ENCODE measurements around the gene RAB10. TPM values are rescaled to one million over a fixed set of nuclear protein-coding genes. Genes with fewer than 3 reads are reported as not detected.

RAB10 gene
- total RNA-seq, 2 donors from 2014 or later: 70.9 to 86.7 TPM

DNA sequence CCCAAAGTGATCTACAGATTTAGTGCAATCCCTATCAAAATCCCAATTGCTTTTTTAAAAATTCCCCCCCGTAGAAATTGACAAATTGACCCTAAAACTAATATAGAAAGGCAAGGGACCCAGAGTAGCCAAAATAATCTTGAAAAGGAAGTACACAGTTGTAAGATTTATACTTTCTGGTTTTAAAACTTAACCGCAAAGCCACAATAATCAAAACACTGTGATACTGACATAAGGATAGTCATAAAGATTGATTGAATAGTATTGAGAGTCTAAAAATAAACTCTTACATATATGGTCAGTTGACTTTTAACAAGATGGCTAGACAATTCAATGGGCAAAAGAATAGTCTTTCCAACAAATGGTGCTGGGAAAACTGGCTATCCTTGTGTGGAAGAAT, 80.3 kb downstream of the RAB10 start:
- H3K36me3 ChIP-seq: peaks cover 8% of the 10 kb centered on the region
- H3K9me3 ChIP-seq: no peaks in the 10 kb centered on the region
- H3K27ac ChIP-seq: no peak overlapping the region
- TF ChIP-seq, protein P1, sequence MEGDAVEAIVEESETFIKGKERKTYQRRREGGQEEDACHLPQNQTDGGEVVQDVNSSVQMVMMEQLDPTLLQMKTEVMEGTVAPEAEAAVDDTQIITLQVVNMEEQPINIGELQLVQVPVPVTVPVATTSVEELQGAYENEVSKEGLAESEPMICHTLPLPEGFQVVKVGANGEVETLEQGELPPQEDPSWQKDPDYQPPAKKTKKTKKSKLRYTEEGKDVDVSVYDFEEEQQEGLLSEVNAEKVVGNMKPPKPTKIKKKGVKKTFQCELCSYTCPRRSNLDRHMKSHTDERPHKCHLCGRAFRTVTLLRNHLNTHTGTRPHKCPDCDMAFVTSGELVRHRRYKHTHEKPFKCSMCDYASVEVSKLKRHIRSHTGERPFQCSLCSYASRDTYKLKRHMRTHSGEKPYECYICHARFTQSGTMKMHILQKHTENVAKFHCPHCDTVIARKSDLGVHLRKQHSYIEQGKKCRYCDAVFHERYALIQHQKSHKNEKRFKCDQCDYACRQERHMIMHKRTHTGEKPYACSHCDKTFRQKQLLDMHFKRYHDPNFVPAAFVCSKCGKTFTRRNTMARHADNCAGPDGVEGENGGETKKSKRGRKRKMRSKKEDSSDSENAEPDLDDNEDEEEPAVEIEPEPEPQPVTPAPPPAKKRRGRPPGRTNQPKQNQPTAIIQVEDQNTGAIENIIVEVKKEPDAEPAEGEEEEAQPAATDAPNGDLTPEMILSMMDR (IDR thresholded peaks at IDR 0.05): no peak
- no peak overlapping the region for H3K4me3 ChIP-seq
- DNase-seq (ENCODE audit: low spot score): no peak
- no peaks in the 10 kb centered on the region for H3K27me3 ChIP-seq
- H3K4me1 ChIP-seq: peaks cover 0 to 9% of the 10 kb centered on the region in 2 donors

DNA sequence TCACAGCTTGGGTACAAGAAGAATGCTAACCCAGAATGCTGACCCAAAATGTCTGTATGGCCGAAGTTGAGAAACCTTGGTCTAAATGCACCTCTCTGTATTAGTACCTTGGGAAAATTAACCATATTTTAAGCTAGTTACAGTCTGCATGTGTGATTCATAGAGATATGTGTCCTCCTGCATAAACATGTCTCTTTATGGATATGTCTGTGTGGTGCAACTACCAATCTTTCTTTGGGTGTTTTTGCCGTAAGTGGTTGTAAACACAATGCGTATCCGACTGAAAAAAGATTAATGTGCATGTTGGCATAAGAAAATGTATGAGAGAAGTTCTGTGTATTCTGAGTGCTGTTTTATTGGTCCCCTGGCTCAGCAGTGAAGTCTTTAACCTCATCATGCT, 84.8 kb downstream of the RAB10 start:
- Histone ChIP-seq H3K36me3 (no peaks in the 10 kb centered on the region), H3K27me3 (no peaks in the 10 kb centered on the region), H3K27ac (peak overlapping the region in 1 of 2 donors; percentile 75), H3K4me1 (peaks cover 0 to 33% of the 10 kb centered on the region in 2 donors), H3K4me3 (no peak overlapping the region), H3K9me3 (no peaks in the 10 kb centered on the region)
- DNase-seq (ENCODE audit: low spot score): no peak
- TF ChIP-seq, protein P1 (IDR thresholded peaks at IDR 0.05): no peak

DNA sequence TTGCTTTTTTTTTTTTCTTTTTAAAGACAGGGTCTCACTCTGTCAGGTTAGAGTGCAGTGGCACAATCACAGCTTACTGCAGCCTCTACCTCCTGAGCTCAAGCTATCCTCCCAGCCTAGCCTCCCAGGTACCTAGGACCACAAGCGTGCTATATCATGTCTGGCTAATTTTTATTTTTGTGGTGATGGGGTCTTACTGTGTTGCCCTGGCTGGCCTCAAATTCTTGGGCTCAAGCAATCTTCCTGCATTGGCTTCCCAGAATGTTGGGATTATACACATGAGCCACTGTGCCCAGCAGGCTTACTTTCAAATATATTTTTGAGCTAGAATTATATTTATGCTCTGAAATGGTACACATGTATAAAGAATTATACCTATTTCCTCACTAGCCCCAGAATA, 85.6 kb downstream of the RAB10 start:
- no peaks in the 10 kb centered on the region for H3K27me3 ChIP-seq
- no peak overlapping the region for H3K4me3 ChIP-seq
- peak overlapping the region; percentile 61 to 75 for H3K27ac ChIP-seq
- H3K36me3 ChIP-seq: no peaks in the 10 kb centered on the region
- DNase-seq (ENCODE audit: low spot score): no peak
- TF ChIP-seq, protein P1 (IDR thresholded peaks at IDR 0.05): no peak
- H3K4me1 ChIP-seq: peaks cover 0 to 33% of the 10 kb centered on the region in 2 donors
- H3K9me3 ChIP-seq: no peaks in the 10 kb centered on the region

DNA sequence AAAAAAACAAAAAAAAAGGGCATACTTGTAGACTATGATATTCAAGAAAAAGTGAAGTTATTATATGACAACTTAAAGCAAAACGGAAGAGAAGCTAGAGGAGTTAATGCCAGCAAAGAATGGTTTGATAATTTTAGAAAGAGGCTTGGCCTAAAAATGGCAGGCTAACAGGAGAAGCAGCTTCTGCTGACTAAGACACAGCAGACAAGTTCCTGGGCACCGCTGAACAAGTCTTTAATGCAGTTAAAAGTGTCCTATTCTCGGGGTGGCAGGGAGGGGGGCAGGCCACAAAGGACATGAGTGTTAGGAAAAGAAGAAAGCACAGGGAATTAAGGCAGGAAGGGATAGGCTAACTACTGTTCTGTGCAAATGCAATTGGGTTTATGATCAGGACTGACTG, 88.7 kb downstream of the RAB10 start:
- H3K9me3 ChIP-seq: no peaks in the 10 kb centered on the region
- TF ChIP-seq, protein P1 (IDR thresholded peaks at IDR 0.05): no peak
- peaks cover 0 to 46% of the 10 kb centered on the region in 2 donors for H3K4me1 ChIP-seq

DNA sequence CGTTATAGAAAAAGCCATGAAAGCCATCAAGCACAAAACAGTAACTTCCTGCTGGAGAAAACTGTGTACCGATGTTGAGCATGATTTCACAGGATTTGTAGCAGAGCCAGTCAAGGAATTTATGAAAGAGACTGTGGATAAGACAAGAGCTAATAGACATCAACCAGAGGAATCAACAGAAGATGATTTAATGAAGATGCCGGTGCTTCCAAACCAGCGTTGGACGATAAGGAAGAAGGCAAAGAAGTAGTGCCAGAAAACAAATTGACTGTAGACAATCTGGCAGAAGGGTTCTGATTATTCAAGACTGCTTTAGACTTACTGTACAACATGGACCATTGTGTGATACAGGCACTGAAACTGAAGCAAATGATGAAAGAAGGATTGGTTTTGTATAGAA, 89.5 kb downstream of the RAB10 start:
- Histone ChIP-seq H3K27ac (peak overlapping the region; percentile 65 to 75), H3K4me3 (no peak overlapping the region), H3K9me3 (no peaks in the 10 kb centered on the region), H3K27me3 (no peaks in the 10 kb centered on the region), H3K36me3 (peaks cover 5% of the 10 kb centered on the region), H3K4me1 (peaks cover 0 to 43% of the 10 kb centered on the region in 2 donors)
- TF ChIP-seq, protein P1 (IDR thresholded peaks at IDR 0.05): no peak
- no peak for DNase-seq (ENCODE audit: low spot score)

More for the DNA sequence above, 88.7 kb downstream of the RAB10 start:
- Histone ChIP-seq H3K36me3 (no peaks in the 10 kb centered on the region), H3K4me3 (no peak overlapping the region), H3K27me3 (no peaks in the 10 kb centered on the region), H3K27ac (peak overlapping the region; percentile 65 to 75)
- DNase-seq (ENCODE audit: low spot score): no peak

DNA sequence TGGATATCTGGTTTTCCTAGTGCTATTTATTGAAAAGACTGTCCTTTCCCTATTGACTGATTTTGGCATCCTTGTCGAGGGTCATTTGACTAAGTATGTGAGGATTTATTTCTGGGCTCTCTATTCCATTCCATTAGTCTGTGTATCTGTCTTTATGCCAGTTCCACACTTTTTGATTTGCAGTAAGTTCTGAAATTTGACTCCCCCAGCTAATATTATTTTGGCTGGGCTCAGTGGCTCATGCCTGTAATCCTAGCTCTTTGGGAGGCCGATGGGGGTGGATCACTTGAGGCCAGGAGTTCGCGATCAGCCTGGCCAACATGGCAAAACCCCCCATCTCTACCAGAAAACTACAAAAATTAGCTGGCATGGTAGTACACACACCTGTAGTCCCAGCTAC, 92.2 kb downstream of the RAB10 start:
- no peak for DNase-seq (ENCODE audit: low spot score)
- Histone ChIP-seq H3K9me3 (no peaks in the 10 kb centered on the region), H3K36me3 (peaks cover 9% of the 10 kb centered on the region), H3K27me3 (no peaks in the 10 kb centered on the region), H3K27ac (peak overlapping the region; percentile 11 to 46), H3K4me3 (no peak overlapping the region), H3K4me1 (peaks cover 0 to 29% of the 10 kb centered on the region in 2 donors)
- TF ChIP-seq, protein P1 (IDR thresholded peaks at IDR 0.05): no peak
